ENCODE measurements around the gene NR5A1.
A peak's percentile ranks its signal among the peaks of the same experiment; 100 is the strongest.

Gene NR5A1

DNA sequence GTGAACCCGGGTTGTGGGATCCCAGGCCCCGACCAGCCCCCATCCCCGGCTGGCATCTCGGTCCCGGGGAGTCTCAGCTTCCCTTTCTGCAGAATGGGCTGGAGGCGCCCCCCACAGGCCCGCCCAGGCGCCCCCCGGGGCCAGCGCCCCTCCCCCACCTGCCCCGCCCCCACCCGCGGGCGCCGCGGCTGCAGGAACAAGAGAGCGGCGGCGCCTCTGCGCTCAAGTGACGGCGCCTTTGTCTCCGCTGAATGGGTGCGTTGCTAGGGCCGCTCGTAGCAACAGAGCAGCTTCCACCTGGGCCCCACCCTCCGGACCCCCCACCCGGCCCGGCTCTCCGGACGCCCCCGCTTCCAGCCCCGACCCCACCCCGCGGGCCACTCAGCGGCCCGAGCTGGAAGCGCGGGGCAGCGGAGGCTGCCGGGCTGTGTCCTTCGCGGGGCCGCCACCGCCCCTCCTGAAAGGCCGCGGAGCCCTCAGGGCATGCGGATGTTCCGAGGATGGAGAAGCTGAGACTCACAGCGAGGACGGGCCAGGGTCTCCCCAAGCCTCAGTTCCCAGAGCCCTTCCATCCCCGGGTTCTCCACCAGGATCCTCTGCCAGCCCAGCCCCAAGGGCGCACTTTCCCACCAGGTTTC, 29.4 kb downstream of the NR5A1 start:
- Histone ChIP-seq H3K4me1 (ENCODE audit: control insufficient read depth, insufficient read depth, low read length) (no peaks in the 10 kb centered on the region), H3K4me3 (ENCODE audit: low read depth, low read length) (peak overlapping the region; percentile 31), H3K27ac (ENCODE audit: extremely low read depth, low read depth, low read length) (no peak overlapping the region), H3K9me3 (ENCODE audit: control insufficient read depth, insufficient read depth, low read depth, low read length) (no peaks in the 10 kb centered on the region), H3K36me3 (ENCODE audit: control insufficient read depth in 2 of 2, insufficient read depth in 1 of 2, low read length in 2 of 2) (no peaks in the 10 kb centered on the region)
- TF ChIP-seq ZNF394 (tag by site-specific recombination; IDR thresholded peaks at IDR 0.05; ENCODE audit: borderline replicate concordance) = peak; percentile 47; the same call in 1 of the 2 replicates
- TF ChIP-seq ZNF292 (tag by site-specific recombination; IDR thresholded peaks at IDR 0.05; ENCODE audit: borderline replicate concordance, low read depth) = no peak
- TF ChIP-seq, protein P1, sequence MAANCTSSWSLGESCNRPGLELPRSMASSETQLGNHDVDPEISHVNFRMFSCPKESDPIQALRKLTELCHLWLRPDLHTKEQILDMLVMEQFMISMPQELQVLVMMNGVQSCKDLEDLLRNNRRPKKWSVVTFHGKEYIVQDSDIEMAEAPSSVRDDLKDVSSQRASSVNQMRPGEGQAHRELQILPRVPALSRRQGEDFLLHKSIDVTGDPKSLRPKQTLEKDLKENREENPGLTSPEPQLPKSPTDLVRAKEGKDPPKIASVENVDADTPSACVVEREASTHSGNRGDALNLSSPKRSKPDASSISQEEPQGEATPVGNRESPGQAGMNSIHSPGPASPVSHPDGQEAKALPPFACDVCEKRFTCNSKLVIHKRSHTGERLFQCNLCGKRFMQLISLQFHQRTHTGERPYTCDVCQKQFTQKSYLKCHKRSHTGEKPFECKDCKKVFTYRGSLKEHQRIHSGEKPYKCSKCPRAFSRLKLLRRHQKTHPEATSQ (tag by site-specific recombination; IDR thresholded peaks at IDR 0.05) = no peak
- TF ChIP-seq, protein P2, sequence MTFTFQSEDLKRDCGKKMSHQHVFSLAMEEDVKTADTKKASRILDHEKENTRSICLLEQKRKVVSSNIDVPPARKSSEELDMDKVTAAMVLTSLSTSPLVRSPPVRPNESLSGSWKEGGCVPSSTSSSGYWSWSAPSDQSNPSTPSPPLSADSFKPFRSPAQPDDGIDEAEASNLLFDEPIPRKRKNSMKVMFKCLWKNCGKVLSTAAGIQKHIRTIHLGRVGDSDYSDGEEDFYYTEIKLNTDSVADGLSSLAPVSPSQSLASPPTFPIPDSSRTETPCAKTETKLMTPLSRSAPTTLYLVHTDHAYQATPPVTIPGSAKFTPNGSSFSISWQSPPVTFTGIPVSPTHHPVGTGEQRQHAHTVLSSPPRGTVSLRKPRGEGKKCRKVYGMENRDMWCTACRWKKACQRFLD (tag by site-specific recombination; IDR thresholded peaks at IDR 0.05) = no peak
- TF ChIP-seq ZNF76 (tag by site-specific recombination; IDR thresholded peaks at IDR 0.05; ENCODE audit: borderline replicate concordance, low read depth) = no peak
- TF ChIP-seq ZNF416 (tag by site-specific recombination; IDR thresholded peaks at IDR 0.05) = no peak
- 0 out of 2 replicates have a peak, but pooled peaks have one; percentile 5 for TF ChIP-seq ZBTB8A (tag by site-specific recombination; IDR thresholded peaks at IDR 0.05)
- ChIA-PET POLR2A (no interaction called here), CTCF (interaction anchor here (0.6 to 5.2 kb wide), 3 partner anchors 58 to 930 kb away, joined by 3 to 27 read pairs (median 3); no protein-coding TSS in a partner anchor)

DNA sequence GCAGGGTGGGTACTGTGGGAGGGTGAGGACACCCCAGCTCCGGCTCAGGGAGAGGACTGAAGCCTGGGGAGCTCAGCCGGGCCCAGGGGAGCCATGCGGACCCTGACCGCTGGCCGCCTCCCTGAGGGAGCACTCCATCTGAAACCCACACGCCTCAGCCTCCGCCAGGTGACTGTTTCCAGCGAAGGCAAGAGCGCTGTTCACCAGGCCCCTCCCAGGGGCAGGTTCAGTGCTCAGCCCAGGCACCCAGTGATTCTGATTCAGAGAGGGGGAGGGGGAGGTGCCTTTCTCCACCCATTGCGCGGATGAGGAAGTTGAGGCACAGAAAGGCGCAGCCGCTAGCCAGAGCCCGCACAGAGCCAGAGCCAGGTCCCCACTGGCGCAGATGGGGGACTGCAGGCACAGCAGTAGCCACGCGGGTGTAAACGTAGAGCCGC, 30.0 kb downstream of the NR5A1 start:
- Histone ChIP-seq H3K4me1 (ENCODE audit: control insufficient read depth, insufficient read depth, low read length) (no peaks in the 10 kb centered on the region), H3K9me3 (ENCODE audit: control insufficient read depth, insufficient read depth, low read depth, low read length) (no peaks in the 10 kb centered on the region), H3K4me3 (ENCODE audit: low read depth, low read length) (peak overlapping the region; percentile 31), H3K27ac (ENCODE audit: extremely low read depth, low read depth, low read length) (no peak overlapping the region), H3K36me3 (ENCODE audit: control insufficient read depth in 2 of 2, insufficient read depth in 1 of 2, low read length in 2 of 2) (no peaks in the 10 kb centered on the region)
- TF ChIP-seq ZBTB8A (tag by site-specific recombination; IDR thresholded peaks at IDR 0.05) = peak; percentile 12; the same call in 1 of the 2 replicates
- TF ChIP-seq ZNF626 (tag by site-specific recombination; IDR thresholded peaks at IDR 0.05) = no peak
- TF ChIP-seq, protein P3, sequence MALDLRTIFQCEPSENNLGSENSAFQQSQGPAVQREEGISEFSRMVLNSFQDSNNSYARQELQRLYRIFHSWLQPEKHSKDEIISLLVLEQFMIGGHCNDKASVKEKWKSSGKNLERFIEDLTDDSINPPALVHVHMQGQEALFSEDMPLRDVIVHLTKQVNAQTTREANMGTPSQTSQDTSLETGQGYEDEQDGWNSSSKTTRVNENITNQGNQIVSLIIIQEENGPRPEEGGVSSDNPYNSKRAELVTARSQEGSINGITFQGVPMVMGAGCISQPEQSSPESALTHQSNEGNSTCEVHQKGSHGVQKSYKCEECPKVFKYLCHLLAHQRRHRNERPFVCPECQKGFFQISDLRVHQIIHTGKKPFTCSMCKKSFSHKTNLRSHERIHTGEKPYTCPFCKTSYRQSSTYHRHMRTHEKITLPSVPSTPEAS (tag by site-specific recombination; IDR thresholded peaks at IDR 0.05) = no peak
- 0 out of 2 replicates have a peak, but pooled peaks have one; percentile 55 for TF ChIP-seq KLF16 (tag by site-specific recombination; IDR thresholded peaks at IDR 0.05)
- TF ChIP-seq, protein P4, sequence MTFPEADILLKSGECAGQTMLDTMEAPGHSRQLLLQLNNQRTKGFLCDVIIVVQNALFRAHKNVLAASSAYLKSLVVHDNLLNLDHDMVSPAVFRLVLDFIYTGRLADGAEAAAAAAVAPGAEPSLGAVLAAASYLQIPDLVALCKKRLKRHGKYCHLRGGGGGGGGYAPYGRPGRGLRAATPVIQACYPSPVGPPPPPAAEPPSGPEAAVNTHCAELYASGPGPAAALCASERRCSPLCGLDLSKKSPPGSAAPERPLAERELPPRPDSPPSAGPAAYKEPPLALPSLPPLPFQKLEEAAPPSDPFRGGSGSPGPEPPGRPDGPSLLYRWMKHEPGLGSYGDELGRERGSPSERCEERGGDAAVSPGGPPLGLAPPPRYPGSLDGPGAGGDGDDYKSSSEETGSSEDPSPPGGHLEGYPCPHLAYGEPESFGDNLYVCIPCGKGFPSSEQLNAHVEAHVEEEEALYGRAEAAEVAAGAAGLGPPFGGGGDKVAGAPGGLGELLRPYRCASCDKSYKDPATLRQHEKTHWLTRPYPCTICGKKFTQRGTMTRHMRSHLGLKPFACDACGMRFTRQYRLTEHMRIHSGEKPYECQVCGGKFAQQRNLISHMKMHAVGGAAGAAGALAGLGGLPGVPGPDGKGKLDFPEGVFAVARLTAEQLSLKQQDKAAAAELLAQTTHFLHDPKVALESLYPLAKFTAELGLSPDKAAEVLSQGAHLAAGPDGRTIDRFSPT (tag by site-specific recombination; IDR thresholded peaks at IDR 0.05) = 0 out of 2 replicates have a peak, but pooled peaks have one; percentile 8
- TF ChIP-seq, protein P5, sequence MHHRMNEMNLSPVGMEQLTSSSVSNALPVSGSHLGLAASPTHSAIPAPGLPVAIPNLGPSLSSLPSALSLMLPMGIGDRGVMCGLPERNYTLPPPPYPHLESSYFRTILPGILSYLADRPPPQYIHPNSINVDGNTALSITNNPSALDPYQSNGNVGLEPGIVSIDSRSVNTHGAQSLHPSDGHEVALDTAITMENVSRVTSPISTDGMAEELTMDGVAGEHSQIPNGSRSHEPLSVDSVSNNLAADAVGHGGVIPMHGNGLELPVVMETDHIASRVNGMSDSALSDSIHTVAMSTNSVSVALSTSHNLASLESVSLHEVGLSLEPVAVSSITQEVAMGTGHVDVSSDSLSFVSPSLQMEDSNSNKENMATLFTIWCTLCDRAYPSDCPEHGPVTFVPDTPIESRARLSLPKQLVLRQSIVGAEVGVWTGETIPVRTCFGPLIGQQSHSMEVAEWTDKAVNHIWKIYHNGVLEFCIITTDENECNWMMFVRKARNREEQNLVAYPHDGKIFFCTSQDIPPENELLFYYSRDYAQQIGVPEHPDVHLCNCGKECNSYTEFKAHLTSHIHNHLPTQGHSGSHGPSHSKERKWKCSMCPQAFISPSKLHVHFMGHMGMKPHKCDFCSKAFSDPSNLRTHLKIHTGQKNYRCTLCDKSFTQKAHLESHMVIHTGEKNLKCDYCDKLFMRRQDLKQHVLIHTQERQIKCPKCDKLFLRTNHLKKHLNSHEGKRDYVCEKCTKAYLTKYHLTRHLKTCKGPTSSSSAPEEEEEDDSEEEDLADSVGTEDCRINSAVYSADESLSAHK (tag by site-specific recombination; IDR thresholded peaks at IDR 0.05) = peak; percentile 27; the same call in 1 of the 2 replicates
- TF ChIP-seq ZNF701 (tag by site-specific recombination; IDR thresholded peaks at IDR 0.05) = no peak
- no peak for TF ChIP-seq ZNF366 (tag by site-specific recombination; conservative IDR thresholded peaks at IDR 0.05)
- TF ChIP-seq, protein P6, sequence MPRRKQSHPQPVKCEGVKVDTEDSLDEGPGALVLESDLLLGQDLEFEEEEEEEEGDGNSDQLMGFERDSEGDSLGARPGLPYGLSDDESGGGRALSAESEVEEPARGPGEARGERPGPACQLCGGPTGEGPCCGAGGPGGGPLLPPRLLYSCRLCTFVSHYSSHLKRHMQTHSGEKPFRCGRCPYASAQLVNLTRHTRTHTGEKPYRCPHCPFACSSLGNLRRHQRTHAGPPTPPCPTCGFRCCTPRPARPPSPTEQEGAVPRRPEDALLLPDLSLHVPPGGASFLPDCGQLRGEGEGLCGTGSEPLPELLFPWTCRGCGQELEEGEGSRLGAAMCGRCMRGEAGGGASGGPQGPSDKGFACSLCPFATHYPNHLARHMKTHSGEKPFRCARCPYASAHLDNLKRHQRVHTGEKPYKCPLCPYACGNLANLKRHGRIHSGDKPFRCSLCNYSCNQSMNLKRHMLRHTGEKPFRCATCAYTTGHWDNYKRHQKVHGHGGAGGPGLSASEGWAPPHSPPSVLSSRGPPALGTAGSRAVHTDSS (tag by site-specific recombination; IDR thresholded peaks at IDR 0.05) = no peak
- CTCF ChIA-PET = interaction anchor here (0.7 to 5.2 kb wide), 2 partner anchors 29 to 57 kb away, joined by 6 to 27 read pairs; no protein-coding TSS in a partner anchor
- POLR2A ChIA-PET = interaction anchor here (0.7 kb wide), 1 partner anchor 69 kb away, joined by 4 read pairs; no protein-coding TSS in a partner anchor
